GM23248 (cell line): ENCODE data around the gene PSORS1C1. TPM values are rescaled to one million over a fixed set of nuclear protein-coding genes. Genes with fewer than 3 reads are reported as not detected.
"Not testable (repeated sequence)": the region's sequence is repeated elsewhere in the genome, so short reads cannot be mapped to it uniquely, and the experiment has no call there.

Experiments used
- DNase-seq: peaks from one replicate; pipeline ENCODE4 v3.0.0-alpha.2; 2015
- H2AFZ ChIP-seq: fragments of 200-600 bp; sonication (generic); 2 replicates; pipeline ENCODE4 v1.6.1; 2016; ENCODE audit warnings: antibody characterized with exemption
- H3F3A ChIP-seq: fragments of 200-600 bp; sonication (generic); 2 replicates; pipeline ENCODE4 v1.6.1; 2016; ENCODE audit warnings: mild to moderate bottlenecking, antibody characterized with exemption, mixed run types; ENCODE audit not compliant: insufficient read depth
- H3K27ac ChIP-seq: fragments of 200-600 bp; sonication (generic); 2 replicates; pipeline ENCODE4 v1.5.1; 2016; ENCODE audit warnings: mild to moderate bottlenecking
- H3K27me3 ChIP-seq: fragments of 200-600 bp; sonication (generic); replicated peaks from 2 replicates; pipeline ENCODE4 v1.6.1; 2016; ENCODE audit warnings: mild to moderate bottlenecking; ENCODE audit not compliant: insufficient read depth
- H3K36me3 ChIP-seq: fragments of 200-600 bp; sonication (generic); 2 replicates; pipeline ENCODE4 v1.6.1; 2016; ENCODE audit warnings: low read depth, mild to moderate bottlenecking
- H3K4me1 ChIP-seq: fragments of 200-600 bp; sonication (generic); 2 replicates; pipeline ENCODE4 v1.6.1; 2016; ENCODE audit warnings: mild to moderate bottlenecking; ENCODE audit not compliant: insufficient read depth
- H3K4me2 ChIP-seq: fragments of 200-600 bp; sonication (generic); one replicate; pipeline ENCODE4 v1.6.1; 2016; ENCODE audit warnings: mild to moderate bottlenecking; ENCODE audit not compliant: unreplicated experiment
- H3K4me3 ChIP-seq: fragments of 200-600 bp; sonication (generic); 2 replicates; pipeline ENCODE4 v1.5.1; 2016; ENCODE audit warnings: mild to moderate bottlenecking
- H3K79me2 ChIP-seq: fragments of 200-600 bp; sonication (generic); 2 replicates; pipeline ENCODE4 v1.6.1; 2016; ENCODE audit warnings: mild to moderate bottlenecking; ENCODE audit not compliant: insufficient read depth
- H3K9ac ChIP-seq: fragments of 200-600 bp; sonication (generic); 2 replicates; pipeline ENCODE4 v1.6.1; 2016; ENCODE audit warnings: mild to moderate bottlenecking
- H3K9me2 ChIP-seq: fragments of 200-600 bp; sonication (generic); 2 replicates; pipeline ENCODE4 v1.6.1; 2016; ENCODE audit warnings: mixed run types, mild to moderate bottlenecking, moderate library complexity; ENCODE audit not compliant: insufficient read depth
- H3K9me3 ChIP-seq: fragments of 200-600 bp; sonication (generic); one replicate; pipeline ENCODE4 v1.6.1; 2017; ENCODE audit warnings: low read depth
- H4K20me1 ChIP-seq: fragments of 200-600 bp; sonication (generic); 2 replicates; pipeline ENCODE4 v1.6.0; 2016; ENCODE audit not compliant: insufficient read depth
- EZH2 ChIP-seq: fragments of 200-600 bp; sonication (generic); IDR thresholded peaks from 2 replicates; pipeline ENCODE4 v1.6.1; 2018; ENCODE audit warnings: antibody characterized with exemption, mild to moderate bottlenecking; ENCODE audit not compliant: insufficient read depth, poor library complexity, severe bottlenecking
- EZH2phosphoT487 ChIP-seq: fragments of 200-600 bp; sonication (generic); IDR thresholded peaks from 2 replicates; pipeline ENCODE4 v1.6.1; 2018; ENCODE audit warnings: antibody characterized with exemption, moderate library complexity, mild to moderate bottlenecking, low read depth; ENCODE audit not compliant: insufficient read depth
- WGBS, 2 experiments: methylation state at CpG; one replicate each; pipeline ENCODE4 v1.1.6; 2015 to 2017; ENCODE audit warnings: low lambda C conversion rate in 2 of 2, low coverage in 1 of 2; ENCODE audit errors: missing lambda C conversion rate in 2 of 2; 5-methylcytosine and 5-hydroxymethylcytosine counted together
- in situ Hi-C: fragments of 300-500 bp; cut with MboI; formaldehyde crosslinking; loops from 2 replicates; pipeline ENCODE4 v1.15.0; 2020
- polyA plus RNA-seq: library from polyadenylated mRNA; unstranded; fragments of >200 nt; fragmentation: Nextera tagmentation; extraction: Ambion mirVana; gene quantifications from 2 replicates; pipeline ENCODE4 v1.2.1, GENCODE V29; 2016
- total RNA-seq: library from RNA; depleted of rRNA; stranded (reverse); fragments of >200 nt; shearing (Covaris generic); gene quantifications from 2 replicates; pipeline ENCODE4 v1.2.3, GENCODE V29; 2014

Gene PSORS1C1
- total and polyA plus RNA-seq, 2 experiments from 2014 or later: 0.22 to 2.6 TPM

DNA sequence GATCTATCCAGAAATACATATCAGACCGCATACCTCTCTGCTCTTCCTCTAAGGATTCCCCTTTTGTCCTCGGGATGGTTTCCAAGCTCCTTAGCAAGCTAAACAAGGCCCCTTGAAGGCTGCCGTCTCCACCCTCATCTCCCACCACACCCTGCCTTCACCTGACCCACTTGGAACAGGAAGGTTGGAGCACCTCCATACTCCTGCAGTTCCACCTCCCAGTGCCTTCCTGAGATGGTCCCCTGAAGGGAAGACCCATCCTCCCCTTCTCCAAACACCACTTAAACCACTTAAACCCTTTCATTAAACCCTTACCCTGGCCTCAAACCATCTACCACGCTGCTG lies 64.4 kb downstream of the PSORS1C1 start:
- WGBS, 2 experiments: 81 to 87% methylated on average over 4 of the region's 4 CpGs
- Histone ChIP-seq H3F3A (peaks cover 12% of the 10 kb centered on the region; the same call in 1 of the 2 replicates), H3K9me2 (no peaks in the 10 kb centered on the region)

GRCh38 chr6:31179896-31180295 lies 65.3 kb downstream of the PSORS1C1 start:
- Histone ChIP-seq H3K9ac (no peak overlapping the region), H3K27me3 (no peaks in the 10 kb centered on the region), H3K27ac (no peak overlapping the region), H3K4me3 (no peak overlapping the region), H3F3A (peaks cover 12% of the 10 kb centered on the region; the same call in 1 of the 2 replicates), H3K79me2 (no peaks in the 10 kb centered on the region), H4K20me1 (no peaks in the 10 kb centered on the region), H3K4me2 (no peak overlapping the region), H3K9me2 (no peaks in the 10 kb centered on the region), H3K36me3 (no peaks in the 10 kb centered on the region), H3K9me3 (no peaks in the 10 kb centered on the region), H2AFZ (no peak overlapping the region), H3K4me1 (peaks cover 13% of the 10 kb centered on the region)
- no peak for DNase-seq
- in situ Hi-C loops: no loop called here
- WGBS, 2 experiments: 94 to 97% methylated on average over 8 of the region's 8 CpGs
- no peak for TF ChIP-seq EZH2
- TF ChIP-seq EZH2phosphoT487: no peak

More for the DNA sequence above, 64.4 kb downstream of the PSORS1C1 start:
- H3K27me3 ChIP-seq: no peaks in the 10 kb centered on the region
- no peak for DNase-seq
- no peak for TF ChIP-seq EZH2phosphoT487
- no peak for TF ChIP-seq EZH2
- no peaks in the 10 kb centered on the region for H3K36me3 ChIP-seq
- H4K20me1 ChIP-seq: no peaks in the 10 kb centered on the region
- H3K9me3 ChIP-seq: no peaks in the 10 kb centered on the region
- no peak overlapping the region for H3K4me3 ChIP-seq
- H3K27ac ChIP-seq: no peak overlapping the region
- peak overlapping the region; percentile 17; the same call in 1 of the 2 replicates for H2AFZ ChIP-seq
- H3K79me2 ChIP-seq: no peaks in the 10 kb centered on the region
- peaks cover 13% of the 10 kb centered on the region for H3K4me1 ChIP-seq
- H3K9ac ChIP-seq: no peak overlapping the region
- in situ Hi-C loops: no loop called here
- H3K4me2 ChIP-seq: no peak overlapping the region

GRCh38 chr6:31180500-31180899 lies 65.9 kb downstream of the PSORS1C1 start:
- H3K36me3 ChIP-seq: no peaks in the 10 kb centered on the region
- H3K4me1 ChIP-seq: peaks cover 13% of the 10 kb centered on the region
- H3K4me3 ChIP-seq: no peak overlapping the region
- no peak overlapping the region for H3K4me2 ChIP-seq
- WGBS, 2 experiments: 84 to 90% methylated on average over 14 to 26 of the region's 26 CpGs
- H3K27me3 ChIP-seq: no peaks in the 10 kb centered on the region
- in situ Hi-C loops: no loop called here
- no peak overlapping the region for H3K9ac ChIP-seq
- H3K9me3 ChIP-seq: no peaks in the 10 kb centered on the region
- no peaks in the 10 kb centered on the region for H4K20me1 ChIP-seq
- no peak for TF ChIP-seq EZH2phosphoT487
- no peak for TF ChIP-seq EZH2
- no peak overlapping the region for H2AFZ ChIP-seq
- H3K27ac ChIP-seq: no peak overlapping the region
- DNase-seq: no peak
- H3K9me2 ChIP-seq: no peaks in the 10 kb centered on the region
- H3F3A ChIP-seq: peaks cover 12% of the 10 kb centered on the region; the same call in 1 of the 2 replicates
- H3K79me2 ChIP-seq: no peaks in the 10 kb centered on the region

DNA sequence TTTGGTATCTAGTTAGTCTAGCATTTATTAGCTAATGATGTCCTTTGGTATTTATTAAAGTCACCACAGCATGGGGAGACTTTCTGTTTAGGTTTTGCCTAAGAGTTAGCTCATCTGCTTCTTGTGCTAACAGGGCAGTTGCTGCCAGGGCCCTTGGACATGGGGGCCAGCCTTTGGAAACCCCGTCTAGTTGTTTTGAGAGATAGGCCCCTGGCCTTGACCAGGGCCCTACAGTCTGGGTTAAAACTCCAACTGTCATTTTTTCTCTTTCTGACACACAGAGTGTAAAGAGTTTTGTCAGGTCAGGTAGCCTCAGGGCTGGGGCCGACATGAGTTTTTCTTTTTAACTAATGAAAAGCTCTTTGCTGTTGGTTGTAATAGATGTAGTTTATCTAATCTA lies 68.7 kb downstream of the PSORS1C1 start:
- H3K4me2 ChIP-seq, H3K4me1 ChIP-seq, DNase-seq, H3K9me2 ChIP-seq, H4K20me1 ChIP-seq, H3K27me3 ChIP-seq, H3K79me2 ChIP-seq, H3K27ac ChIP-seq, H3K9ac ChIP-seq, H3F3A ChIP-seq, H3K4me3 ChIP-seq, H3K36me3 ChIP-seq, H2AFZ ChIP-seq, in situ Hi-C loops, H3K9me3 ChIP-seq: not testable (repeated sequence)
- WGBS, 2 experiments: 85 to 88% methylated on average over 2 of the region's 2 CpGs

- H3K4me3 ChIP-seq, H3K4me1 ChIP-seq, H3K27me3 ChIP-seq, H3K27ac ChIP-seq, H3K4me2 ChIP-seq, H2AFZ ChIP-seq, H3K36me3 ChIP-seq, in situ Hi-C loops, H3F3A ChIP-seq, H3K79me2 ChIP-seq, H3K9me3 ChIP-seq, H3K9ac ChIP-seq, H3K9me2 ChIP-seq, DNase-seq, H4K20me1 ChIP-seq: not testable (repeated sequence)
- WGBS, 2 experiments: 75 to 77% methylated on average over 6 of the region's 6 CpGs
These were observed 69.3 kb downstream of the PSORS1C1 start for GRCh38 chr6:31183859-31184258.

- in situ Hi-C loops, DNase-seq, H3K9me2 ChIP-seq, H3K79me2 ChIP-seq, H3K36me3 ChIP-seq, H3K27me3 ChIP-seq, H3F3A ChIP-seq, H3K4me1 ChIP-seq, H3K9me3 ChIP-seq, H4K20me1 ChIP-seq, H3K27ac ChIP-seq, H3K4me2 ChIP-seq, H2AFZ ChIP-seq, H3K9ac ChIP-seq, H3K4me3 ChIP-seq: not testable (repeated sequence)
- WGBS, 2 experiments: 93 to 97% methylated on average over 4 of the region's 4 CpGs
These were observed 71.1 kb downstream of the PSORS1C1 start for GRCh38 chr6:31185695-31186051.
